ENCODE measurements around the gene TOR3A.
A peak's percentile ranks its signal among the peaks of the same experiment; 100 is the strongest.
"Not testable (repeated sequence)": the region's sequence is repeated elsewhere in the genome, so short reads cannot be mapped to it uniquely, and the experiment has no call there.

Gene TOR3A

DNA sequence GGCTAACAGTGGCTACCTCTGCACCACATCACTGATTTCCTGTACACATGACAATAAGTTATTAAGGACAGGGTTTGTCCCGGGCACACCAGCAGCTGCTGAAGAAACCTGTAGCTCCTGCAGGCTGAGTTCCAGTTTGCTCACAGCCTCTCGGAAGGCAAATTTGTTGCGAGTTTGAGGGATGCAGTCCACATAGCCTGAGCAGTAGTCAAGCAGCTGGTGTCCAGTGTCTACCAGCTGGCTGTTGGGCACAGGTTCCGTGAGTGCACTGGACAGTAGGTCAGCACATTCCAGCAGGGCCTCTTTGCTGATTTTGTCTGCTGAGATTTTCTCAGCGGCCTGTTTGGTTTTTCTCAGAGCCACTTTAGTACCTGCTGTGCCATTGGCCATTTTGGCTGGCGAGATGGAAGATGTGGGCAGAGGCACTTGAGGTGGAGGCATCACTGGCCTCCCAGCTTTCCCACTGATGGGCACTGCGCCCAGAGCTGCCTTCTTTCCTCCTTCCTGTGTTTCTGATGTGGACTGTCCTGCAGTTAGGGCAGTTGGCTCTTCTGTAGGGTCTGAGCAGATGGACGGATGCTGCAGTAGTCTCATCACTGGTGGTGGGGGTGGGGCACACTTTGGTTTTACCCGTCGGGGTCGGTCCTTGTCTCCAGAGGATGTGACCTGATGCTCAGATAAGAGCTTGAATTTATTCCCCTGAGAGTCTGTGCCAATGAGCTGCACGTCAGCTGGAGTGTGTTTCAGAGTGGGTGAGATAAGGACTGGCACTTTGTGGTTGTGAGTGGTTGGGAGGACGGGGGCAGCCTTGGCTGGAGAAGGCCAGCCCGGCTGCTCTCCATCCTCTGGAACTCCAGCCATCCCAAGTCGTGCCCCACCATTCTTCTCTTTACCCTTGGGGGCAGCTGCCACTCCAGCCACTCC, 26.1 kb downstream of the TOR3A start:
- DNase-seq (ENCODE audit: low read depth) = no peak

GRCh38 chr1:179108644-179109043, 26.8 kb downstream of the TOR3A start:
- no peak for DNase-seq (ENCODE audit: low read depth)

DNA sequence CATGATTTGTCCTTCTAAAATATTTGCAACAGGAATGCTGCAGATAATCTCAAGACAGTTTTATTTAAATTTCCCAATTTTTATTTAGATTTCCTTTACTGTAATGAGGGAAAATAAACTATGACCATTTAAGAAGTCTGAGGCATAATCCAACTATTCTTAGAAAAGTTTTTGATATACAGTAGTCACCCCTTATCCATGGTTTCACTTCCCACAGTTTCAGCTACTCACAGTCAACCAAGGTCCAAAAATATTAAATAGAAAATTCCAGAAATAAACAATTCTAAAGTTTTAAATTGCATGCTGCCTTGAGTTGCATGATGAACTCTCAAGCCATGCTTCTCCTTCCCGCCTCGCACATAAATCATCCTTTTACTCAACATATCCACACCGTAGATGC, 33.3 kb downstream of the TOR3A start:
- no peak for DNase-seq (ENCODE audit: low read depth)

GRCh38 chr1:179119513-179119912, 37.6 kb downstream of the TOR3A start:
- no peak for DNase-seq (ENCODE audit: low read depth)

DNA sequence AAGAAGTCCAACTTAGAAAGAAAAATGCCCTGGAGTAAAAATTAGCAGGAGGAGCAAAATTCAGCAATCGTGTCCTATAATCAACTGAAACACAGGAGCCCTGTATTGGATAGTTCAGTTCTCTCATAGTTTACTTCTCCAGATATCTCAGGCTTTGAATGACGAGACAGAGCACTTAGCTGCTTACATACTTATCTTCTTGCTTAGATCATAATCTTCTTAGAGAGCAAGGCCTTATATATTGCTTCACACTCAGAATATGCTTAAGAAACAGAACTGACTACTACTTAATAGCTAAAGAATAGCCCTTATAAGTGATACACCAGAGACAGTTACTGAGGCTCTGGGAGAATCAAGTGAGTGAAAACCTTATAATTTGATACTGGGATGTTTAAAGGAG, 38.9 kb downstream of the TOR3A start:
- DNase-seq (ENCODE audit: low read depth) = no peak

DNA sequence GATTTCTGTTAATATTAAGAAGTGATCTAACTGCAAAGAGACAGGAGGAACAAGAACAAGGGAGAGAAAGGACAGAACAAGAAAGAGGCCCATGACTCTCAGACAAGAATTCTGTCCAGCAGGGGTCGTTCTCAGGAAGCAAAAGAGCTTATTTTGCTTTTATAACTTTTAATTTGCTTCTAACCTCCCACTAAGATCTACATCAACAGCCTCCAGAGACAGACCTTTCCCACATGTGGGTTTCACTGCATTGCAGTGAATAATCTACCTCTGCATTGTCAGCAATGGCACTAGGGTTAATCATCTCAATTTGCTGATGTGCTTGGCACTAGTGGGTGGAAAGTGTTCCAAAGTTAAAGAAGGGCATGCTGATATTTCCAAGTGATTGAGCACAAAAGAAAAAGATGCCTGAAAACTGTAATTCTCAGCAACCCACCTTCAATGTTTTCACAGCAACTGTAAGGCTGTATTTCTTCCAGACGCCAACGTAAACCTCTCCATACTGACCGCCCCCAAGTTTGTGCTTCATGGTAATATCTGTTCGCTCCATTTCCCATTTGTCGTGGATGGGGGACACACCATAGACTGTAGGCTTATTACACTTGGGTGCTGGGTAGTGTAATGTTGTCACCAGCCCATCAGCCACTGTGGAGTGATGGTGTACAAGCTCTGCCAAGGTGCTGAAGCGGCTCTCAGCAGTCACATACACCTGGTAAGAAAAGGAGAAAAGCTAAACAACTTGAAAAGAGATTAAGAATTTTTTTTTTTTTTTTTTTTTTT, 39.5 kb downstream of the TOR3A start:
- peak; percentile 18 for DNase-seq (ENCODE audit: low read depth)

- DNase-seq (ENCODE audit: low read depth) = no peak
These were observed 43.0 kb downstream of the TOR3A start for GRCh38 chr1:179124873-179125272.

- no peak for DNase-seq (ENCODE audit: low read depth)
These were observed 44.6 kb downstream of the TOR3A start for GRCh38 chr1:179126338-179127060.

- DNase-seq (ENCODE audit: low read depth) = no peak
These were observed 45.5 kb downstream of the TOR3A start for GRCh38 chr1:179127163-179127895.

- no peak for DNase-seq (ENCODE audit: low read depth)
These were observed 46.6 kb downstream of the TOR3A start for GRCh38 chr1:179128520-179128919.

DNA sequence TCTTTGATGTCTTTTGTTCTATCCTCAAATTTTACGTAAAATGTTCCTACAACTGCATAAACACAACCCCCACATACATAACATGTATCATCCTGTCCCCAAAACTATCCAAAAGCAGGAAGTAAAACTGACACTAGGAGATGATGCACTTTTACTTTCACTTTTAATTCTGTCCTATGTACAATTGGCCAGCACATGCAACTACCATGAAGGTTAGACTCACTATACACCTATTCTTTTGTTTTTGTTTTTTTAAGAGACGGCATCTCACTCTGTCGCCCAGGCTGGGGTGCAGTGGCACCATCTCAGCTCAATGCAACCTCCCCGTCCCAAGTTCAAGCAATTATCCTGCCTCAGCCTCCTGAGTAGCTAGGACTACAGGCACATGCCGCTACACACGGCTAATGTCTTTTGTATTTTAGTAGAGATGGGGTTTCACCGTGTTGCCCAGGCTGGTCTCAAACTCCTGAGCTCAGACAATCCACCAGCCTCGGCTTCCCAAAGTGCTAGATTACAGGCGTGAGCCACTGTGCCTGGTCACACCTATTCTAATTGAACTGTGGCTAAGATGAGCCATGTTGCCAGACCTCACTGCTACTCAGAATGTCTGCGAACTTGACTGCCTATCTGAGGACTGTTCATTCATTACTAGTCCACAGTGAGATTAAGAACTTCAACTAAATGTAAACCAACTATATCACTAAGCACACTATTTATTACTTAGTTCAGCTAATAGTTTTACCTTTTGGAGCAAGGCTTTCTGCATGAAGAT, 48.0 kb downstream of the TOR3A start:
- peak; percentile 2 for DNase-seq (ENCODE audit: low read depth)

- not testable (repeated sequence) for DNase-seq (ENCODE audit: low read depth)
These were observed 53.3 kb downstream of the TOR3A start for GRCh38 chr1:179135168-179135567.

DNA sequence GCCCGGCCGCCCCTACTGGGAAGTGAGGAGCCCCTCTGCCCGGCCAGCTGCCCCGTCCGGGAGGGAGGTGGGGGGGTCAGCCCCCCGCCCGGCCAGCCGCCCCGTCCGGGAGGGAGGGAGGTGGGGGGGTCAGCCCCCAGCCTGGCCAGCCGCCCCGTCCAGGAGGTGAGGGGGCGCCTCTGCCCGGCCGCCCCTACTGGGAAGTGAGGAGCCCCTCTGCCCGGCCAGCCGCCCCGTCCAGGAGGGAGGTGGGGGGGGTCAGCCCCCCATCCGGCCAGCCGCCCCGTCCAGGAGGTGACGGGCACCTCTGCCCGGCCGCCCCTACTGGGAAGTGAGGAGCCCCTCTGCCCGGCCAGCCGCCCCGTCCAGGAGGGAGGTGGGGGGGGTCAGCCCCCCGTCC, 53.8 kb downstream of the TOR3A start:
- not testable (repeated sequence) for DNase-seq (ENCODE audit: low read depth)

- no peak for DNase-seq (ENCODE audit: low read depth)
These were observed 55.9 kb downstream of the TOR3A start for GRCh38 chr1:179137617-179138255.

DNA sequence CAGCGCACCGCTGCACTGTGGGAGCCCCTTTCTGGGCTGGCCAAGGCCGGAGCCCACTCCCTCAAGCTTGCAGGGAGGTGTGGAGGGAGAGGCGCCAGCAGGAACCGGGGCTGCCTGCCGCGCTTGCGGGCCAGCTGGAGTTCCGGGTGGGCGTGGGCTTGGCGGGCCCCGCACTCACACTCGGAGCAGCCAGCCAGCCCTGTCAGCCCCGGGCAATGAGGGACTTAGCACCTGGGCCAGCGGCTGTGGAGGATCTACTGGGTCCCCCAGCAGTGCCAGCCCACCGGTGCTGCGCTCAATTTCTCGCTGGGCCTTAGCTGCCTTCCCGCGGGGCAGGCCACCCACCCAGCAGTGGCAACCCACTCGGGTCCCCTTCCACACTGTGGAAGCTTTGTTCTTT, 56.9 kb downstream of the TOR3A start:
- DNase-seq (ENCODE audit: low read depth) = not testable (repeated sequence)

- peak; percentile 26 for DNase-seq (ENCODE audit: low read depth)
These were observed 59.9 kb downstream of the TOR3A start for GRCh38 chr1:179141592-179142251.

GRCh38 chr1:179142889-179143299, 61.0 kb downstream of the TOR3A start:
- DNase-seq (ENCODE audit: low read depth) = no peak

GRCh38 chr1:179143322-179143721, 61.5 kb downstream of the TOR3A start:
- DNase-seq (ENCODE audit: low read depth) = no peak

GRCh38 chr1:179144626-179145025, 62.8 kb downstream of the TOR3A start:
- no peak for DNase-seq (ENCODE audit: low read depth)

DNA sequence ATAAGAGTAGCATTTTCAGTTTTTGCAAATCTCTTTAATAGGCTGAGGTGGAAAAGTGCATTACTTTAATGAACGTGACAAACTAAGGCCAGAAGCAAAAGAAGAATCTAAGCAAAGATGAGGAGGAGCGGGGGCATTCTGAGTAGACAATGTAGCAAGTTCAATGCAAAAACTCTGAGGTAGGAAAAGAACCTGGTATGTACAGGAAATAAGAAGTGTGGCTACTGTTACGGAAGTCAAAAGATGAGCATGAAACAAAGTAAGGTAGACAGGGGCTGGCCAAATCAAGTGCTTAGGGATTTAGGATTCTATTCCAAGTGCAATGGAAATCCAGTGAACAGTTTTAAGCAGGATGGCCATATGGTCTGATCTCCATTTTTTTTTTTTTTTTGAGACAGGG, 63.7 kb downstream of the TOR3A start:
- DNase-seq (ENCODE audit: low read depth) = no peak
